AG04449 (cell line): ENCODE measurements around the gene DOCK4.

ENCODE experiments used
- CTCF ChIA-PET: fragments of 350-600 bp; formaldehyde crosslinking; extraction: SDS; loops from one replicate; lab custom pipeline; 2021; ENCODE audit warnings: antibody characterized with exemption; lab: Yijun Ruan, JAX
- POLR2A ChIA-PET: fragments of 400-600, 350-600 bp; formaldehyde crosslinking; extraction: SDS; loops from one replicate; lab custom pipeline; 2020; ENCODE audit warnings: antibody characterized with exemption, inconsistent platforms; lab: Yijun Ruan, JAX
- DNase-seq: peaks from one replicate; pipeline ENCODE4 v3.0.0-alpha.2; 2010; ENCODE audit warnings: low read depth, low spot score
- H3K4me3 ChIP-seq: 2 replicates; pipeline ENCODE4 v1.5.1; 2011; ENCODE audit warnings: low read depth, mild to moderate bottlenecking, control low read depth, low read length
- TF ChIP-seq, protein P1 (sequence below): IDR thresholded peaks from one replicate; pipeline ENCODE4 v1.5.1; 2011; ENCODE audit warnings: mild to moderate bottlenecking, moderate library complexity, low read length, control low read depth, inconsistent platforms; ENCODE audit not compliant: insufficient read depth; ENCODE audit errors: missing control alignments

DOCK4 gene

DNA sequence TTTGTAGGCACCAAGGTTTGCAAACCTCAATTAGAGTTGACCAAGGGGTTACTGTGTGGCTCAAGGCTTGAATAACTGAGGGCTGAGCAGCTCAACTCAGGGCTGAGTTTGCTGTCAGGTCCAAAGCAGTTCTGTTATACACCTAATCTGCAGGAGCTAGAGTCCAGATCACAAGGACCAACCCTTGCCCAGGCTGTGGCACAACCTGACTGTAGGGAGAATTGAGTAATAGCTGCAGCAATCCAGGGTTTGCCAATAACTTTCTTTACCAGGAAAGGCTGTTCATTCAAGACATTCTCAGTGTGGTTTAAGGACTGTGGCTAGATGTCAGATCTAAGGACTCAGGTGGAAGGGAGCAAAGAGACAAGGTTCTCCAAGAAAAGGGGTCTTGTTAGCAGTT is 528.4 kb downstream of the DOCK4 start:
- TF ChIP-seq, protein P1, sequence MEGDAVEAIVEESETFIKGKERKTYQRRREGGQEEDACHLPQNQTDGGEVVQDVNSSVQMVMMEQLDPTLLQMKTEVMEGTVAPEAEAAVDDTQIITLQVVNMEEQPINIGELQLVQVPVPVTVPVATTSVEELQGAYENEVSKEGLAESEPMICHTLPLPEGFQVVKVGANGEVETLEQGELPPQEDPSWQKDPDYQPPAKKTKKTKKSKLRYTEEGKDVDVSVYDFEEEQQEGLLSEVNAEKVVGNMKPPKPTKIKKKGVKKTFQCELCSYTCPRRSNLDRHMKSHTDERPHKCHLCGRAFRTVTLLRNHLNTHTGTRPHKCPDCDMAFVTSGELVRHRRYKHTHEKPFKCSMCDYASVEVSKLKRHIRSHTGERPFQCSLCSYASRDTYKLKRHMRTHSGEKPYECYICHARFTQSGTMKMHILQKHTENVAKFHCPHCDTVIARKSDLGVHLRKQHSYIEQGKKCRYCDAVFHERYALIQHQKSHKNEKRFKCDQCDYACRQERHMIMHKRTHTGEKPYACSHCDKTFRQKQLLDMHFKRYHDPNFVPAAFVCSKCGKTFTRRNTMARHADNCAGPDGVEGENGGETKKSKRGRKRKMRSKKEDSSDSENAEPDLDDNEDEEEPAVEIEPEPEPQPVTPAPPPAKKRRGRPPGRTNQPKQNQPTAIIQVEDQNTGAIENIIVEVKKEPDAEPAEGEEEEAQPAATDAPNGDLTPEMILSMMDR: no peak
- ChIA-PET POLR2A (no interaction called here), CTCF (no interaction called here)
- DNase-seq: no peak
- no peak overlapping the region for H3K4me3 ChIP-seq

DNA sequence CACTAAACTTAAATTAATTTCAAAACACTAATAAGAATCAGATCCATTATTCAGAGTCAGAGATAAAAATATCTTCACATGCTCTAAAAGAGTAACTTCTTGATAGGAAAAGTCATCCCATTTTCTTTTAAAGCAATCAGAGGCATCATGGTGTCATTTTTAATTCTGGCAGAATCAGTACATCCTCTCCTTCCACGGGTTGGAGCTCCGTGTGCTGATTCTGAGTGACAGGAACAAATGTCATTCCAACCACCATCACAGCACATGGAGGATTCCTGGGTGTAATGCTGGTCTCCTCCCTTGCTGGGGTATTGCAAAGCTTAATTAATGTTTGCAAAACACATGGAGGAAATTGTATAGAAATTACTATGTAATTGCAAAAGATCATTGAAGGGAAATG is 529.4 kb downstream of the DOCK4 start:
- POLR2A ChIA-PET: no interaction called here
- CTCF ChIA-PET: no interaction called here
- DNase-seq: no peak
- TF ChIP-seq, protein P1: no peak
- H3K4me3 ChIP-seq: no peak overlapping the region
